HepG2 (cell line): Measurements from ENCODE around the gene BEND3. TPM values are rescaled to one million over a fixed set of nuclear protein-coding genes. Genes with fewer than 3 reads are reported as not detected.

Source experiments
- BRCA1 ChIP-seq: sonication (generic); formaldehyde crosslinking; IDR thresholded peaks from 2 replicates; pipeline ENCODE4 v1.4.0; 2020; ENCODE audit warnings: missing genetic modification reagents
- KAT8 ChIP-seq: IDR thresholded peaks from 2 replicates; pipeline ENCODE4 v1.6.1; 2016; ENCODE audit warnings: missing genetic modification reagents, missing compliant biosample characterization
- REL ChIP-seq: sonication (generic); formaldehyde crosslinking; conservative IDR thresholded peaks from 2 replicates; pipeline ENCODE4 v1.8.0; 2022; ENCODE audit warnings: mild to moderate bottlenecking, missing genetic modification reagents, moderate library complexity
- SPEN ChIP-seq: sonication (generic); formaldehyde crosslinking; IDR thresholded peaks from 2 replicates; pipeline ENCODE4 v1.5.1; 2020; ENCODE audit warnings: low read depth, mild to moderate bottlenecking, missing genetic modification reagents
- TBX2 ChIP-seq: sonication (generic); formaldehyde crosslinking; IDR thresholded peaks from 2 replicates; pipeline ENCODE4 v1.5.0; 2020; ENCODE audit warnings: missing genetic modification reagents, mild to moderate bottlenecking, borderline replicate concordance
- TMF1 ChIP-seq: sonication (generic); formaldehyde crosslinking; IDR thresholded peaks from 2 replicates; pipeline ENCODE4 v1.8.1; 2022; ENCODE audit warnings: low read depth, missing genetic modification reagents
- TRIM22 ChIP-seq: fragments of 450-650 bp; IDR thresholded peaks from 2 replicates; pipeline ENCODE4 v1.6.1; 2017
- ZNF256 ChIP-seq: sonication (generic); formaldehyde crosslinking; conservative IDR thresholded peaks from 2 replicates; pipeline ENCODE4 v1.4.0; 2020; ENCODE audit warnings: missing genetic modification reagents
- ZNF280B ChIP-seq: sonication (generic); formaldehyde crosslinking; IDR thresholded peaks from 2 replicates; pipeline ENCODE4 v1.5.0; 2020; ENCODE audit warnings: missing genetic modification reagents, mild to moderate bottlenecking, borderline replicate concordance
- ZNF704 ChIP-seq: sonication (generic); formaldehyde crosslinking; IDR thresholded peaks from 2 replicates; pipeline ENCODE4 v1.8.1; 2023; ENCODE audit warnings: mild to moderate bottlenecking, inconsistent platforms, moderate library complexity, missing genetic modification reagents, borderline replicate concordance
- ZSCAN22 ChIP-seq: sonication (generic); formaldehyde crosslinking; IDR thresholded peaks from 2 replicates; pipeline ENCODE4 v1.4.0; 2020; ENCODE audit warnings: mild to moderate bottlenecking, missing genetic modification reagents
- polyA plus RNA-seq, 8 experiments: library from polyadenylated mRNA; depleted of rRNA in 3 of 8; stranded (reverse) in 7 of 8; unstranded in 1 of 8; fragments of >200 nt; fragmentation: Illumina TruSeq in 4 of 8; extraction: Trizol in 4 of 8; gene quantifications; 2 replicates each; pipeline versions ENCODE4 v1.2.1 to v1.2.3, GENCODE V29; 2011 to 2016; ENCODE audit warnings: low read depth in 4 of 8, missing spikeins in 1 of 8, mixed read lengths in 1 of 8; ENCODE audit not compliant: insufficient read depth in 1 of 8
- total RNA-seq, 5 experiments: library from RNA; depleted of rRNA; stranded (reverse); fragments of >200 nt; fragmentation: Illumina TruSeq; extraction: Trizol; gene quantifications; 2 replicates each; pipeline ENCODE4 v1.2.3, GENCODE V29; 2016; ENCODE audit warnings: low read depth in 1 of 5
- TF ChIP-seq, protein P1 (sequence below): sonication (generic); formaldehyde crosslinking; IDR thresholded peaks from 2 replicates; pipeline ENCODE4 v1.4.0; 2020; ENCODE audit warnings: missing genetic modification reagents
- TF ChIP-seq, protein P2 (sequence below), 2 experiments: fragments of 450-650 bp in 1 of 2; sonication (generic) in 1 of 2; formaldehyde crosslinking in 1 of 2; IDR thresholded peaks; 2 replicates each; pipeline versions ENCODE4 v1.6.1 to v1.8.0; 2016 to 2022; ENCODE audit warnings: antibody characterized with exemption in 1 of 2, mild to moderate bottlenecking in 1 of 2, missing genetic modification reagents in 1 of 2

BEND3 gene
- total and polyA plus RNA-seq, 2 of the 13 experiments (the other 11 are each of a cell fraction or from before 2014, with no cell fraction given), result 1.4 to 5.8 TPM

DNA sequence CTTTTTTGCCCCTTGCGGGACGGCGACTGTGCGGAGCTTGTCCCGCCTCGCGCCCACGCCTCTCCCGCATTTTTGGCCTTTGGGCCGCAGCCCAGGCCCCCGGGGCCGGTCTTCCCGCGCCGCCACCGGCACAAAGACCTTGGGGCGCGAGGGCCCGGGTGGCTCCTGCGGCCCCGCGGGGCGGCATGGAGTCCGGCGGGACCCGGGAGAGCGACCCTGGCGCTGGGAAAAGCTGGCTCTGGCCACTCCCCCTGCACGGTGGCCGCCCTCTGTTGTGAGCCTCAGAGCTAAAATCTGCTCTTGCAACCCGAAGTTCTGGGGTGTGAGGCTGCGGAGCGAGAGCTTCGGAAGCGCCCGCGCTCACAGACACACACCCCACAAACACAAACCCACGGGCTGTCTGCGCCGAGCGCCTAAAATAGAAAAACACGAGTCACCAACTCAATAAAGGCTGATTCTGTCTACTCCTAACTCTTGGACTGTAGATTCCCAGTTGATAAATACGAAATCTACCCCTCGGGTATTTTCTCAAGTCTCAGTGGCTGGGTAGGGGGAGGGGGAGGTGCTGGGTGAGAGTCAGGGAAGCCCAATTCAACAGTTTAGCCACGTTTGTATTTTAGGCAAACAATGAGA lies 496 bp upstream of the BEND3 start (continued):
- TF ChIP-seq ZSCAN22 (CRISPR knock-in tag) (no peak), TBX2 (CRISPR knock-in tag) (peak; percentile 60; the same call in 1 of the 2 replicates), BRCA1 (CRISPR knock-in tag) (peak; percentile 30; the same call in 1 of the 2 replicates), REL (no peak), TRIM22 (no peak), SPEN (CRISPR knock-in tag) (no peak), KAT8 (CRISPR knock-in tag) (peak; percentile 53; the same call in 1 of the 2 replicates), ZNF256 (CRISPR knock-in tag) (no peak), ZNF704 (peak; percentile 44; the same call in 1 of the 2 replicates), TMF1 (CRISPR knock-in tag) (no peak), ZNF280B (CRISPR knock-in tag) (0 out of 2 replicates have a peak, but pooled peaks have one; percentile 16)
- TF ChIP-seq, protein P1, sequence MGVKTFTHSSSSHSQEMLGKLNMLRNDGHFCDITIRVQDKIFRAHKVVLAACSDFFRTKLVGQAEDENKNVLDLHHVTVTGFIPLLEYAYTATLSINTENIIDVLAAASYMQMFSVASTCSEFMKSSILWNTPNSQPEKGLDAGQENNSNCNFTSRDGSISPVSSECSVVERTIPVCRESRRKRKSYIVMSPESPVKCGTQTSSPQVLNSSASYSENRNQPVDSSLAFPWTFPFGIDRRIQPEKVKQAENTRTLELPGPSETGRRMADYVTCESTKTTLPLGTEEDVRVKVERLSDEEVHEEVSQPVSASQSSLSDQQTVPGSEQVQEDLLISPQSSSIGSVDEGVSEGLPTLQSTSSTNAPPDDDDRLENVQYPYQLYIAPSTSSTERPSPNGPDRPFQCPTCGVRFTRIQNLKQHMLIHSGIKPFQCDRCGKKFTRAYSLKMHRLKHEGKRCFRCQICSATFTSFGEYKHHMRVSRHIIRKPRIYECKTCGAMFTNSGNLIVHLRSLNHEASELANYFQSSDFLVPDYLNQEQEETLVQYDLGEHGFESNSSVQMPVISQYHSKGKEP (CRISPR knock-in tag), result no peak
- TF ChIP-seq, protein P2, sequence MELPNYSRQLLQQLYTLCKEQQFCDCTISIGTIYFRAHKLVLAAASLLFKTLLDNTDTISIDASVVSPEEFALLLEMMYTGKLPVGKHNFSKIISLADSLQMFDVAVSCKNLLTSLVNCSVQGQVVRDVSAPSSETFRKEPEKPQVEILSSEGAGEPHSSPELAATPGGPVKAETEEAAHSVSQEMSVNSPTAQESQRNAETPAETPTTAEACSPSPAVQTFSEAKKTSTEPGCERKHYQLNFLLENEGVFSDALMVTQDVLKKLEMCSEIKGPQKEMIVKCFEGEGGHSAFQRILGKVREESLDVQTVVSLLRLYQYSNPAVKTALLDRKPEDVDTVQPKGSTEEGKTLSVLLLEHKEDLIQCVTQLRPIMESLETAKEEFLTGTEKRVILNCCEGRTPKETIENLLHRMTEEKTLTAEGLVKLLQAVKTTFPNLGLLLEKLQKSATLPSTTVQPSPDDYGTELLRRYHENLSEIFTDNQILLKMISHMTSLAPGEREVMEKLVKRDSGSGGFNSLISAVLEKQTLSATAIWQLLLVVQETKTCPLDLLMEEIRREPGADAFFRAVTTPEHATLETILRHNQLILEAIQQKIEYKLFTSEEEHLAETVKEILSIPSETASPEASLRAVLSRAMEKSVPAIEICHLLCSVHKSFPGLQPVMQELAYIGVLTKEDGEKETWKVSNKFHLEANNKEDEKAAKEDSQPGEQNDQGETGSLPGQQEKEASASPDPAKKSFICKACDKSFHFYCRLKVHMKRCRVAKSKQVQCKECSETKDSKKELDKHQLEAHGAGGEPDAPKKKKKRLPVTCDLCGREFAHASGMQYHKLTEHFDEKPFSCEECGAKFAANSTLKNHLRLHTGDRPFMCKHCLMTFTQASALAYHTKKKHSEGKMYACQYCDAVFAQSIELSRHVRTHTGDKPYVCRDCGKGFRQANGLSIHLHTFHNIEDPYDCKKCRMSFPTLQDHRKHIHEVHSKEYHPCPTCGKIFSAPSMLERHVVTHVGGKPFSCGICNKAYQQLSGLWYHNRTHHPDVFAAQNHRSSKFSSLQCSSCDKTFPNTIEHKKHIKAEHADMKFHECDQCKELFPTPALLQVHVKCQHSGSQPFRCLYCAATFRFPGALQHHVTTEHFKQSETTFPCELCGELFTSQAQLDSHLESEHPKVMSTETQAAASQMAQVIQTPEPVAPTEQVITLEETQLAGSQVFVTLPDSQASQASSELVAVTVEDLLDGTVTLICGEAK (IDR thresholded peaks at IDR 0.05), result no peak
- TF ChIP-seq, protein P2 (CRISPR knock-in tag; IDR thresholded peaks at IDR 0.05), result peak; percentile 33; the same call in 1 of the 2 replicates
